DOHH2 (cell line): Measurements from ENCODE around the gene H1-8.

Experiments
- H3F3A ChIP-seq: fragments of 200-600 bp; sonication (generic), shearing (Covaris generic); 2 replicates; pipeline ENCODE4 v1.6.0; 2016; ENCODE audit warnings: antibody characterized with exemption, mild to moderate bottlenecking; ENCODE audit not compliant: control insufficient read depth, insufficient read depth
- H3K27ac ChIP-seq: fragments of 200-600 bp; sonication (generic); 2 replicates; pipeline ENCODE4 v1.5.1; 2014; ENCODE audit warnings: low read depth, mild to moderate bottlenecking, low read length, moderate library complexity
- H3K27me3 ChIP-seq: fragments of 200-600 bp; sonication (generic); 2 replicates; pipeline ENCODE4 v1.6.1; 2014; ENCODE audit warnings: mild to moderate bottlenecking, low read length, mixed read lengths; ENCODE audit not compliant: control insufficient read depth
- H3K36me3 ChIP-seq: fragments of 200-600 bp; sonication (generic); 2 replicates; pipeline ENCODE4 v1.6.1; 2014; ENCODE audit warnings: mild to moderate bottlenecking, low read length, moderate library complexity, mixed read lengths; ENCODE audit not compliant: control insufficient read depth
- H3K4me1 ChIP-seq: fragments of 200-600 bp; sonication (generic); 2 replicates; pipeline ENCODE4 v1.6.1; 2014; ENCODE audit warnings: mild to moderate bottlenecking, low read length, mixed read lengths; ENCODE audit not compliant: control insufficient read depth
- H3K4me2 ChIP-seq: fragments of 200-600 bp; sonication (generic); 2 replicates; pipeline ENCODE4 v1.6.0; 2014; ENCODE audit warnings: mild to moderate bottlenecking, low read length, moderate library complexity
- H3K4me3 ChIP-seq: fragments of 200-600 bp; sonication (generic); 2 replicates; pipeline ENCODE4 v1.5.1; 2014; ENCODE audit warnings: mild to moderate bottlenecking, low read length, mixed read lengths
- H3K79me2 ChIP-seq: fragments of 200-600 bp; sonication (generic); 2 replicates; pipeline ENCODE4 v1.6.1; 2014; ENCODE audit warnings: mild to moderate bottlenecking, low read length, mixed read lengths; ENCODE audit not compliant: control insufficient read depth
- H3K9me2 ChIP-seq: fragments of 200-600 bp; sonication (generic); replicated peaks from 2 replicates; pipeline ENCODE4 v1.6.1; 2014; ENCODE audit warnings: mild to moderate bottlenecking, low read length, mixed read lengths; ENCODE audit not compliant: control insufficient read depth
- H3K9me3 ChIP-seq: fragments of 200-600 bp; sonication (generic); 2 replicates; pipeline ENCODE4 v1.6.1; 2014; ENCODE audit warnings: antibody characterized with exemption, low read length, mixed read lengths; ENCODE audit not compliant: control insufficient read depth, insufficient read depth
- H4K20me1 ChIP-seq: fragments of 200-600 bp; sonication (generic); 2 replicates; pipeline ENCODE4 v1.6.0; 2014; ENCODE audit warnings: low read depth, mild to moderate bottlenecking, antibody characterized with exemption, low read length, moderate library complexity; ENCODE audit not compliant: control insufficient read depth, insufficient read depth
- CTCF ChIP-seq: fragments of 200-600 bp; sonication (generic); IDR thresholded peaks from one replicate; pipeline ENCODE4 v1.5.1; 2014; ENCODE audit warnings: antibody characterized with exemption, mild to moderate bottlenecking, low read depth, low read length; ENCODE audit not compliant: poor library complexity, severe bottlenecking
- EZH2phosphoT487 ChIP-seq: fragments of 200-600 bp; sonication (generic); IDR thresholded peaks from 2 replicates; pipeline ENCODE4 v1.6.1; 2017; ENCODE audit warnings: borderline replicate concordance, mild to moderate bottlenecking, antibody characterized with exemption, low read length, moderate library complexity, mixed read lengths

Gene H1-8

GRCh38 chr3:129539206-129539605, 3.8 kb upstream of the H1-8 start:
- Histone ChIP-seq H3K4me2 (no peak overlapping the region), H3K27ac (no peak overlapping the region), H3K79me2 (no peaks in the 10 kb centered on the region), H3K36me3 (no peaks in the 10 kb centered on the region), H4K20me1 (no peaks in the 10 kb centered on the region), H3K4me3 (no peak overlapping the region), H3K9me3 (no peaks in the 10 kb centered on the region), H3K4me1 (no peaks in the 10 kb centered on the region), H3K27me3 (peaks cover 9% of the 10 kb centered on the region; the same call in 1 of the 2 replicates), H3F3A (no peaks in the 10 kb centered on the region), H3K9me2 (no peaks in the 10 kb centered on the region)
- TF ChIP-seq CTCF (no peak), EZH2phosphoT487 (no peak)

- H3K4me1 ChIP-seq, result no peaks in the 10 kb centered on the region
- H3K27ac ChIP-seq, result no peak overlapping the region
- H4K20me1 ChIP-seq, result no peaks in the 10 kb centered on the region
- no peaks in the 10 kb centered on the region for H3F3A ChIP-seq
- H3K9me3 ChIP-seq, result no peaks in the 10 kb centered on the region
- H3K27me3 ChIP-seq, result peaks cover 8% of the 10 kb centered on the region; the same call in 1 of the 2 replicates
- H3K4me2 ChIP-seq, result no peak overlapping the region
- no peaks in the 10 kb centered on the region for H3K79me2 ChIP-seq
- no peak overlapping the region for H3K4me3 ChIP-seq
- no peaks in the 10 kb centered on the region for H3K9me2 ChIP-seq
- TF ChIP-seq EZH2phosphoT487, result no peak
- TF ChIP-seq CTCF, result no peak
- H3K36me3 ChIP-seq, result no peaks in the 10 kb centered on the region
Measured at GRCh38 chr3:129540776-129541516, 2.0 kb upstream of the H1-8 start.

- Histone ChIP-seq H3K27me3 (peaks cover 4% of the 10 kb centered on the region; the same call in 1 of the 2 replicates), H3K4me3 (no peak overlapping the region), H3K4me2 (no peak overlapping the region), H3K9me3 (no peaks in the 10 kb centered on the region), H3K27ac (no peak overlapping the region), H3K4me1 (no peaks in the 10 kb centered on the region), H3K79me2 (no peaks in the 10 kb centered on the region), H4K20me1 (no peaks in the 10 kb centered on the region), H3K36me3 (no peaks in the 10 kb centered on the region), H3F3A (no peaks in the 10 kb centered on the region), H3K9me2 (no peaks in the 10 kb centered on the region)
- TF ChIP-seq EZH2phosphoT487 (no peak), CTCF (no peak)
Measured at GRCh38 chr3:129542747-129543146, 228 bp upstream of the H1-8 start.
